Ovary (tissue), 3 donors: Measurements from ENCODE around the gene SELENOT.

Source experiments
- EP300 ChIP-seq: sonication (generic); formaldehyde crosslinking; IDR thresholded peaks from one replicate; pipeline ENCODE4 v1.6.1; 2017; ENCODE audit warnings: antibody characterized with exemption
- TF ChIP-seq, protein P1 (sequence below), 3 donors: fragments of 450-650 bp in 2 of 3; fragments of 200-600 bp in 1 of 3; IDR thresholded peaks; one replicate each; pipeline versions ENCODE4 v1.5.1 to v1.8.0; 2016 to 2022; ENCODE audit warnings: antibody characterized with exemption in 3 of 3, mild to moderate bottlenecking in 1 of 3
- donor health status: DM: no; HTN: no; CAD: no.

DNA sequence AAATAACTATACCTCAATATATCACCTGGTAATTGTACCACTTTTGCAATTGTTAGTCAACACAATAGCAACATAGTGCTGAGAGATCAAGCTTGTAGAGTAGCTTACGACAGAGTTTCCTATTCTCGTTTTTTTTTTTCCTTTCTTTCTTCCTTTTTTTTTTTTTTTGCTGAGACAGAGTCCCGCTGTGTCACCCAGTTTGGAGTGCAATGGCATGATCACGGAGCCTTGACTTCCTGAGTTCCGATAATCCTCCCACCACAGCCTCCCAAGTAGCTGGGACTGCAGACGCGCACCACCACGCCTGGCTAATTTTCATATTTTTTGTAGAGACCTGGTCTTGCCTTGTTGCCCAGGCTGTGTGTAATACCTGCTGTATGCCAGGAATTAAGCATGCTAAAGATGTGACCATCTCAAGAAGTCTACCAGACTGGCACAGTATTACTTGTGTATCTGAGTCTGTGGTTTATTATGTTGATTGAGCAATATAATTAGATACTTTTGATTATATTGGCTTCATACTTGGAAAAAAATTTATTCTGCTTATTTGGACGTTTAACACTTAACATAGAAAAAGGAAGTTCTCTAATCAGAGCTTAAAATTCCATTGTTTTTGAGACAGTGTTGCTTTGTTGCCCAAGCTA, 3.0 kb downstream of the SELENOT start:
- TF ChIP-seq, protein P1, sequence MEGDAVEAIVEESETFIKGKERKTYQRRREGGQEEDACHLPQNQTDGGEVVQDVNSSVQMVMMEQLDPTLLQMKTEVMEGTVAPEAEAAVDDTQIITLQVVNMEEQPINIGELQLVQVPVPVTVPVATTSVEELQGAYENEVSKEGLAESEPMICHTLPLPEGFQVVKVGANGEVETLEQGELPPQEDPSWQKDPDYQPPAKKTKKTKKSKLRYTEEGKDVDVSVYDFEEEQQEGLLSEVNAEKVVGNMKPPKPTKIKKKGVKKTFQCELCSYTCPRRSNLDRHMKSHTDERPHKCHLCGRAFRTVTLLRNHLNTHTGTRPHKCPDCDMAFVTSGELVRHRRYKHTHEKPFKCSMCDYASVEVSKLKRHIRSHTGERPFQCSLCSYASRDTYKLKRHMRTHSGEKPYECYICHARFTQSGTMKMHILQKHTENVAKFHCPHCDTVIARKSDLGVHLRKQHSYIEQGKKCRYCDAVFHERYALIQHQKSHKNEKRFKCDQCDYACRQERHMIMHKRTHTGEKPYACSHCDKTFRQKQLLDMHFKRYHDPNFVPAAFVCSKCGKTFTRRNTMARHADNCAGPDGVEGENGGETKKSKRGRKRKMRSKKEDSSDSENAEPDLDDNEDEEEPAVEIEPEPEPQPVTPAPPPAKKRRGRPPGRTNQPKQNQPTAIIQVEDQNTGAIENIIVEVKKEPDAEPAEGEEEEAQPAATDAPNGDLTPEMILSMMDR (IDR thresholded peaks at IDR 0.05), result no peak
- no peak for TF ChIP-seq EP300
